ENCODE results near the gene CCDC127.
"Not testable (repeated sequence)": the region's sequence is repeated elsewhere in the genome, so short reads cannot be mapped to it uniquely, and the experiment has no call there.

Gene CCDC127

GRCh38 chr5:231661-232060 lies 13.7 kb upstream of the CCDC127 start:
- DNase-seq, result no peak

- no peak for DNase-seq
Measured at GRCh38 chr5:230711-231110, 12.8 kb upstream of the CCDC127 start.

- DNase-seq, result no peak
Measured at GRCh38 chr5:228886-229285, 10.9 kb upstream of the CCDC127 start.

GRCh38 chr5:227375-227774 lies 9.4 kb upstream of the CCDC127 start:
- not testable (repeated sequence) for DNase-seq

- DNase-seq, result no peak
Measured at GRCh38 chr5:225334-225733, 7.4 kb upstream of the CCDC127 start.

GRCh38 chr5:223791-224190 lies 5.8 kb upstream of the CCDC127 start:
- DNase-seq, result no peak

- not testable (repeated sequence) for DNase-seq
Measured at GRCh38 chr5:222951-223715, 5.2 kb upstream of the CCDC127 start.

GRCh38 chr5:219991-220390 lies 2.0 kb upstream of the CCDC127 start:
- no peak for DNase-seq

GRCh38 chr5:219460-219863 lies 1.5 kb upstream of the CCDC127 start:
- DNase-seq, result peak; percentile 18

GRCh38 chr5:218457-219291 lies 721 bp upstream of the CCDC127 start:
- DNase-seq, result peak; percentile 24

- not testable (repeated sequence) for DNase-seq
Measured at GRCh38 chr5:216076-216475, 1.9 kb downstream of the CCDC127 start.

- not testable (repeated sequence) for DNase-seq
Measured at GRCh38 chr5:215256-215655, 2.7 kb downstream of the CCDC127 start.

- no peak for DNase-seq
Measured at GRCh38 chr5:213803-214395, 4.1 kb downstream of the CCDC127 start.

GRCh38 chr5:208449-209114 lies 9.4 kb downstream of the CCDC127 start:
- DNase-seq, result no peak

GRCh38 chr5:207599-207998 lies 10.4 kb downstream of the CCDC127 start:
- DNase-seq, result no peak

- DNase-seq, result no peak
Measured at GRCh38 chr5:206927-207536, 10.9 kb downstream of the CCDC127 start.

- DNase-seq, result no peak
Measured at GRCh38 chr5:206406-206805, 11.5 kb downstream of the CCDC127 start.

GRCh38 chr5:204966-205670 lies 12.8 kb downstream of the CCDC127 start:
- no peak for DNase-seq

- no peak for DNase-seq
Measured at GRCh38 chr5:204462-204861, 13.5 kb downstream of the CCDC127 start.

GRCh38 chr5:204001-204400 lies 14.0 kb downstream of the CCDC127 start:
- no peak for DNase-seq

- no peak for DNase-seq
Measured at GRCh38 chr5:203246-203930, 14.6 kb downstream of the CCDC127 start.
